Measurements from ENCODE around the gene HSP90B1. TPM values are rescaled to one million over a fixed set of nuclear protein-coding genes. Genes with fewer than 3 reads are reported as not detected.

The HSP90B1 gene
- total RNA-seq, 1 donor from 2014 or later: 802 TPM

DNA sequence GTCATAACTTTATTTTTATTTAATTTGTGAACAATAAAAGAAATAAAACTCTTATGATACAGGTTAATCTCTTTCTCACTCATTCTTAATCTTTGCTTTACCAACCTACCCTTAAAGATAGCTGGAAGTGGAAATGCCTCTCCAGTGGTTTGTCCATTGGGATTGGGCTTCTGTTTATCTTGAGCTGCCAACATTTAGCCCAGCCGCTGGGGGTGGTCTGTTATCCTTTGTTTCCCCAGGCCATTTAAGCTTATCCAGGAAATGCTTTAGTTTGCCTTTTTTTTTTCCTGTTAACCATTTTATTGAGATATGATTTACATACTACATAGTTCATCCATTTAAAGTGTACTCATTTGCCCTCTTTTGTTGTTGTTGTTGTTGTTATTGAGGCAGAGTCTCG lies 43.7 kb downstream of the HSP90B1 start:
- H3K4me1 Mint-ChIP-seq (ENCODE audit: low read depth): peaks cover 6% of the 10 kb centered on the region
- no peak for DNase-seq (ENCODE audit: low spot score, unreplicated experiment)
- H3K36me3 Mint-ChIP-seq (ENCODE audit: insufficient read depth): peaks cover 24% of the 10 kb centered on the region
- no peak overlapping the region for H3K4me3 Mint-ChIP-seq (ENCODE audit: low read depth)
- H3K27me3 Mint-ChIP-seq: no peaks in the 10 kb centered on the region
- H3K9me3 Mint-ChIP-seq (ENCODE audit: low read depth): no peaks in the 10 kb centered on the region
- peak overlapping the region; percentile 29 for H3K27ac Mint-ChIP-seq
- TF ChIP-seq, protein P1, sequence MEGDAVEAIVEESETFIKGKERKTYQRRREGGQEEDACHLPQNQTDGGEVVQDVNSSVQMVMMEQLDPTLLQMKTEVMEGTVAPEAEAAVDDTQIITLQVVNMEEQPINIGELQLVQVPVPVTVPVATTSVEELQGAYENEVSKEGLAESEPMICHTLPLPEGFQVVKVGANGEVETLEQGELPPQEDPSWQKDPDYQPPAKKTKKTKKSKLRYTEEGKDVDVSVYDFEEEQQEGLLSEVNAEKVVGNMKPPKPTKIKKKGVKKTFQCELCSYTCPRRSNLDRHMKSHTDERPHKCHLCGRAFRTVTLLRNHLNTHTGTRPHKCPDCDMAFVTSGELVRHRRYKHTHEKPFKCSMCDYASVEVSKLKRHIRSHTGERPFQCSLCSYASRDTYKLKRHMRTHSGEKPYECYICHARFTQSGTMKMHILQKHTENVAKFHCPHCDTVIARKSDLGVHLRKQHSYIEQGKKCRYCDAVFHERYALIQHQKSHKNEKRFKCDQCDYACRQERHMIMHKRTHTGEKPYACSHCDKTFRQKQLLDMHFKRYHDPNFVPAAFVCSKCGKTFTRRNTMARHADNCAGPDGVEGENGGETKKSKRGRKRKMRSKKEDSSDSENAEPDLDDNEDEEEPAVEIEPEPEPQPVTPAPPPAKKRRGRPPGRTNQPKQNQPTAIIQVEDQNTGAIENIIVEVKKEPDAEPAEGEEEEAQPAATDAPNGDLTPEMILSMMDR (IDR thresholded peaks at IDR 0.05; ENCODE audit: unreplicated experiment): no peak

DNA sequence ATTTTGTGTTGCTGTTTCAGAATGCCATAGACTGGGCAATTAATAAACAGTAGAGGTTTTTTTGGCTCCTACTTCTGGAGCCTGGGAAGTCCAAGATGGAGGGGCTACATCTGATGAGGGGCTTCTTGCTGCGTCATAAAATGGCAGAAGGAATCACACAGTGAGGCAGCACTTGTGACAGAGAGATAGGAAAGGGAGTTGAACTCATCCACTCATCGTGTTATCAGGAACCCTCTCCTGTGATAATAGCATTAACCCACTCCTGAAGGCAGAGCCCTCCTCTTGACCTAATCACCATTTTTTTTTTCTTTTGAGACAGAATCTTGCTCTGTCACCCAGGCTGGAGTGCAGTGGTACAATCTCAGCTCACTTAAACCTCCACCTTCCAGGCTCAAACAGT lies 45.2 kb downstream of the HSP90B1 start:
- Mint-ChIP-seq H3K4me1 (ENCODE audit: low read depth) (peaks cover 2% of the 10 kb centered on the region), H3K36me3 (ENCODE audit: insufficient read depth) (peaks cover 24% of the 10 kb centered on the region), H3K27ac (no peak overlapping the region), H3K4me3 (ENCODE audit: low read depth) (no peak overlapping the region), H3K27me3 (no peaks in the 10 kb centered on the region), H3K9me3 (ENCODE audit: low read depth) (no peaks in the 10 kb centered on the region)
- no peak for DNase-seq (ENCODE audit: low spot score, unreplicated experiment)
- TF ChIP-seq, protein P1 (IDR thresholded peaks at IDR 0.05; ENCODE audit: unreplicated experiment): no peak

DNA sequence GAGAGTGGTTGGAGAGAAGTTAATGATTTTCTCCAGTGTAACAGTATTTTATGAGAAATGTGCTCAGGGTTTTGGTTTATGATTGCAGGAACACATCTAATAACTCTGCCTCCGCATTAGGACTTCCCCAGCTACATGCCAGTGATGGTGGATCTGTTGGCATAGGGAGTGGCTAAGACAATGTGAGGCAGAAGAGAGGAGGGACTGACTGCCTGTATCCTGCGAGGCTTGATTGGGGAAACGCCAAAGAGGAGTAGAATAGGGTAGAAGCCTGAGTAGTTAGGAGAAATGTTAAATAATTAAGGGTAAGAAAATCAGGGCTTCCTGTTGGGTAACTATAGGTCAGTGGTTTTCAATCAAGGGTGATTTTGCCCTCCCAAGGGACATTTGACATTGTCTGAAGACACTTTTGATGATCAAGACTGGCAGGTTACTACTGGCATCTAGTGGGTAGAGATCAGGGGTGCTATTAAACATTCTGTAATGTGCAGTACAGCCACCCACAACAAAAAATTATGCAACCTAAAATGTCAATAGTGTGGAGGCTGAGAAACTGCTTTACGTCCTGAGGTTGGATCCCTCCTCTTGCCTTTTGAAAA lies 48.3 kb downstream of the HSP90B1 start:
- no peak overlapping the region for H3K4me3 Mint-ChIP-seq (ENCODE audit: low read depth)
- H3K27me3 Mint-ChIP-seq: no peaks in the 10 kb centered on the region
- TF ChIP-seq, protein P1 (IDR thresholded peaks at IDR 0.05; ENCODE audit: unreplicated experiment): no peak
- H3K27ac Mint-ChIP-seq: no peak overlapping the region
- H3K9me3 Mint-ChIP-seq (ENCODE audit: low read depth): no peaks in the 10 kb centered on the region
- peaks cover 27% of the 10 kb centered on the region for H3K36me3 Mint-ChIP-seq (ENCODE audit: insufficient read depth)
- peaks cover 2% of the 10 kb centered on the region for H3K4me1 Mint-ChIP-seq (ENCODE audit: low read depth)
- no peak for DNase-seq (ENCODE audit: low spot score, unreplicated experiment)

DNA sequence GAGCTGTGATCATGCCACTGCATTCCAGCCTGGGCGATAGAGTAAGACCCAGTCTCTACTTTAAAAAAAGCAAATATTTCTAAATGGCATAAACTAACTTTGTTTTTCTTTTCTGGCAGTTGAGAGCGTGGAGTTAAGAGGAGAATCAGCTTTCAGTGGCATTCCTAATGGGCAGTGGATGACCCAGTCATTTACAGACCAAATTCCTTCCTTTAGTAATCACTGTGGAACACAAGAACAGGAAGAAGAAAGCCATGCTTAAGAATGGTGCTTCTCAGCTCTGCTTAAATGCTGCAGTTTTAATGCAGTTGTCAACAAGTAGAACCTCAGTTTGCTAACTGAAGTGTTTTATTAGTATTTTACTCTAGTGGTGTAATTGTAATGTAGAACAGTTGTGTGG lies 56.6 kb downstream of the HSP90B1 start:
- no peaks in the 10 kb centered on the region for H3K4me1 Mint-ChIP-seq (ENCODE audit: low read depth)
- no peak for DNase-seq (ENCODE audit: low spot score, unreplicated experiment)
- no peak overlapping the region for H3K4me3 Mint-ChIP-seq (ENCODE audit: low read depth)
- peaks cover 19% of the 10 kb centered on the region for H3K36me3 Mint-ChIP-seq (ENCODE audit: insufficient read depth)
- no peaks in the 10 kb centered on the region for H3K27me3 Mint-ChIP-seq
- no peak overlapping the region for H3K27ac Mint-ChIP-seq
- TF ChIP-seq, protein P1 (IDR thresholded peaks at IDR 0.05; ENCODE audit: unreplicated experiment): no peak
- H3K9me3 Mint-ChIP-seq (ENCODE audit: low read depth): no peaks in the 10 kb centered on the region

DNA sequence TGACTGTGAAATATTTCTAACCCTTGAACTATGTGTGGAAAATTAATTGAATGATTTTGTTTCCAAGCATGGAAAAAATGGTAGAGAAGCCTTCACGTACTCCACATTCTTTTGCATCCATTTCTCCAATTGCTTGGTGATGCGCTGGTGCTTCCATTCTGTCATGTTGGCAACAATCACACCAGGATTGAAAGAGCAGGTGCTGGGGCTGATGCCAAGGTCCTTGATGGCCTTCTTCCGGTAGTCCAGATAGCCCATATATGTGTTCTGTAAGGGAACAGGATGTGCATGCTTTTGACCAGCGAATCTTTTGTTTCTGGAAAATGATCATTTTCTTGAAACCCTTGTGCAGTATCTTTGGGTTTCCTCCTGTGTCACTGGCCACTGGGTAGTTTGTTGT lies 64.0 kb downstream of the HSP90B1 start:
- Mint-ChIP-seq H3K4me1 (ENCODE audit: low read depth) (no peaks in the 10 kb centered on the region), H3K36me3 (ENCODE audit: insufficient read depth) (peaks cover 3% of the 10 kb centered on the region), H3K27ac (no peak overlapping the region), H3K27me3 (peaks cover 10% of the 10 kb centered on the region), H3K9me3 (ENCODE audit: low read depth) (no peaks in the 10 kb centered on the region), H3K4me3 (ENCODE audit: low read depth) (no peak overlapping the region)
- no peak for DNase-seq (ENCODE audit: low spot score, unreplicated experiment)
- TF ChIP-seq, protein P1 (IDR thresholded peaks at IDR 0.05; ENCODE audit: unreplicated experiment): no peak
